SK-MEL-5 (cell line): ENCODE data around the gene SCLY. TPM values are rescaled to one million over a fixed set of nuclear protein-coding genes. Genes with fewer than 3 reads are reported as not detected.

ENCODE experiments used
- DNase-seq: peaks from one replicate; pipeline ENCODE4 v3.0.0-alpha.2; 2016; ENCODE audit warnings: low read depth, low spot score
- in situ Hi-C: cut with HindIII; loops from 2 replicates; pipeline ENCODE4 v1.10.0; 2016; ENCODE audit warnings: low sequenced_read_pairs, high pct_unique_total_duplicates, low pct_unique_long_range_greater_than_20kb
- total RNA-seq: library from RNA; depleted of rRNA; stranded (reverse); fragments of >200 nt; shearing (Covaris generic); gene quantifications from 2 replicates; pipeline ENCODE4 v1.2.3, GENCODE V29; 2014

SCLY gene
- total RNA-seq, 1 experiment from 2014 or later = 64.8 TPM

DNA sequence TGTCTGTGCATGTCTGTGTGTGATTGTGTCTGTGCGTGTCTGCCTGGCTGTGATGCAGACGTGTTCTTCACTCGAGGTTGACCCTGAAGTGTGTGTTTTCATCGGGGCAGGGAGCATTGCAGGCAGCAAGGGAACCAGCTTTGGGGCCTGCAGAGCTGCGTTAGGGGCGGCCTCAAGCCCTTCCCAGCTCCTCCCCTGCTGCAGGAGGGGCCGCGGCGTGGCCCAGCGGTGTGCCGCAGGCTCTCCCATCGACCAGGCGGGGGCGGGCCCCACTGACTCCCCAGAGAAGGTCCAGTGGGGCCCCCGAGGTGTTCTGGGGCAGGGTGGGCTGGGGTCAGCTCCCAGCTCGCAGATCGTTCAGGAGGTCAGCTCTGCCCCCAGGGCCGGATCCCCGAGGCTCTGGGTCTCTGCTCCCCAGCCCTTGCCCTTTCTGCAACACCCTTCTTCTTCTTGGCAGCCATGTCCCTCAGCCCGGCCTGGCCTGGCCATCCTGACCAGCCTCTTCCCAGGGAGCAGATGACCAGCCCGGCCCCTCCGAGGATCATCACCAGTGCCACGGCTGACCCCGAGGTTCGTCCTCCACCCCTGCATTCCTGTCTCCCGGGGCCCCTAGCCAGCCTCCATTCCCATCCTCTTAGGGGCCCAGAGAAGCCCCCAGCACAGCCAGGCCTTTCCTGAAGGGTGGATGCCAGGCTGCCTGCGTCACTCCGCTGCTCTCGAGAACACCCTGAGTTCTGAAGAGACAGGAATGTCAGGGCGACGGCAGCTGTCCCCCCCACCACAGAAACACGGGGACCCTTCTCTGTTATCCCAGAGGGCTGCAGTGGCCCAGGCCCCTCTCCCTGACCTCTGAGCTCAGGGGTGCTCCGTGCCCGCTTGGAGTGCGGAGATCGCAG lies 66.6 kb downstream of the SCLY start:
- DNase-seq = peak; percentile 15
- in situ Hi-C loops = no loop called here

DNA sequence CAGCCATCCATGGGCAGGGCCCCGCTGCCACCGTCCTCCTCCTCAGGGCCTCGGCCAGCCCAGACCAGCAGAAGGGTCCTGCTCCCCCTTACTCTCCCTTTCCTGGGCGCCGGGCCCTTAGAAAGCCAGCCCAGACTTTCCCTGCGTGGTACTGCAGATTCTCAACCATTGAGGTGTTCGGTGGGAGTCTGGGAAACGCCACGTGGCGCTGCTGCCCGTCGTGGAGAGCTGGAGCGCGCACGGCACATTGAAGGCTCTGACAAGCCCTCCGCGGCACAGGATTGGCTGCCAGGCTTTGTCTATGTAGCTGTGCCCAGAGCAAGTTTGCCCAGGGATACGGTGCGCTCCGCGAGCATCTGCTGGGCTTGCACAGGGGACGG lies 67.2 kb downstream of the SCLY start:
- no peak for DNase-seq
- in situ Hi-C loops = no loop called here

DNA sequence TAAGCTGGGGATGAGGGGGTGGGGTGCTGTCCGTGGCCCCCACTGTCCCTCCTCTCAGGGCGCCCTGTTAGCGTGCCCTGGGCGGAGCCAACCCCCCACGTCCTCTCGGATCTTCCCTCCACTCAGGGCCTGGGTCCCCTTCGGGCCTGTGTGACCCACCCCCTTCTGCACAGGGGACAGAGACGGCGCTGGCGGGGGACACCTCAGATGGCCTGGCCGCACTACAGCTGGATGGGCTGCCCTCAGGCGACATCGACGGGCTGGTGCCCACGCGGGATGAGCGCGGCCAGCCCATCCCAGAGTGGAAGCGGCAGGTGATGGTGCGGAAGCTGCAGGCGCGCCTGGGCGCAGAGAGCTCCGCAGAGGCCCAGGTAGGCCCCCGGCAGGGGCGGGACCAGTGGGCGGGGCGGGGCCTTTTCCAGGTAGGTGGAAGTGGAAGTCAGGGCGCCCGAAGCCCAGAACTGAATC lies 67.8 kb downstream of the SCLY start:
- no peak for DNase-seq
- in situ Hi-C loops = no loop called here

DNA sequence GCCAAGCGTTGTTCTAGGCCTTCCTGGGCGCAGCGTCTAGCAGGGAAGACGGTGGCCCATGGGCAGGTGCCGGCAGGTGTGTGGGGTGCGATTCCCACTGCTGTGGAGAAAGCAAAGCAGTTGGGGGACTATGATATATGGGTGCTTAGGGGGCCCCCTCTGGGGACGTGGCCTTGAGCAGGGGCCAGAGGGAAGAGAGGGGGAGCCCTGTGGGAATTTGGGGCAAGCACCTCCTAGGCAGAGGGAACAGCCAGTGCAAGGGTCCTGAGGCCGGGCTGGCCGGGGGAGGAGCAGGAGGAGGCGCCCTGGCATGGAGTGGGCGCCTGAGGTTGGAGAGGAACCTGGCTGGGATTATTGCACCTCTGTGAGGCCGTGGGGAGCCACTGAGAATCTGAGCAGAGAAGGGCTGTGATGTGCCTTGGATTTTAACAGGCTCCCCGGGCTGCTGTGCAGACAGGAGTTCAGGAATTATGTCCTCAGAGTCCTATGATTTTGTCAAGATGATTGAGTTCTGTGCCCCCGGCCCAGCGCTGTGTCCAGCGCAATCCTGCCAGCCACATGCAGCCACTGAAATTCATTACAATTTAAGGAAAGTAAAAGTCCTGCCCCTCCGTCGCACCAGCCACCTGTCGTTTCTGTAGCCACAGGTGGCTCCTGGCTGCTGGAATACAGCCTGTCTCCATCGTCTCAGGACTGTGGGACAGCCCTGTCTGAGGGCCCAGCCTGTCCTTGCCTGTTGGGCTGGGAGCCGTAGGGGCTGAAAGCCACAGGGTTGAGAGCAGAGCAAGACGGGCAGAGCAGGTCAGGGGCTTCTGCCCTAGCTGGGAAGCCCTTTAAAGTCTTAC lies 68.6 kb downstream of the SCLY start:
- in situ Hi-C loops = no loop called here
- no peak for DNase-seq

DNA sequence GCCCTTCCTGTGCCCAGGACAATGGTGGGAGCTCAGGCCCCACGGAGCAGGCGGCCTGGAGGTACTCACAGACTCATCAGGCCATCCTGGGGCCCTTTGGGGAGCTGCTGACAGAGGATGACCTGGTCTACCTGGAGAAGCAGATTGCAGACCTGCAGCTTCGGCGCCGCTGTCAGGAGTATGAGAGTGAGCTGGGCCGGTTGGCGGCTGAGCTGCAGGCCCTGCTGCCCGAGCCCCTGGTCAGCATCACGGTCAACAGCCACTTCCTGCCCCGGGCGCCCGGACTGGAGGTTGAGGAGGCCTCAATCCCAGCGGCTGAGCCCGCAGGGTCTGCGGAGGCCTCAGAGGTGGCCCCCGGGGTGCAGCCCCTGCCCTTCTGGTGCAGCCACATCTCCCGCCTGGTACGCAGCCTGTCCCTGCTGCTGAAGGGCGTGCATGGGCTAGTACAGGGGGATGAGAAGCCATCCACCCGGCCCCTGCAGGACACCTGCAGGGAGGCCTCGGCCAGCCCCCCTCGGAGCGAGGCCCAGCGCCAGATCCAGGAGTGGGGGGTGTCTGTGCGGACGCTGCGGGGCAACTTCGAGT lies 69.4 kb downstream of the SCLY start:
- no peak for DNase-seq
- in situ Hi-C loops = no loop called here

DNA sequence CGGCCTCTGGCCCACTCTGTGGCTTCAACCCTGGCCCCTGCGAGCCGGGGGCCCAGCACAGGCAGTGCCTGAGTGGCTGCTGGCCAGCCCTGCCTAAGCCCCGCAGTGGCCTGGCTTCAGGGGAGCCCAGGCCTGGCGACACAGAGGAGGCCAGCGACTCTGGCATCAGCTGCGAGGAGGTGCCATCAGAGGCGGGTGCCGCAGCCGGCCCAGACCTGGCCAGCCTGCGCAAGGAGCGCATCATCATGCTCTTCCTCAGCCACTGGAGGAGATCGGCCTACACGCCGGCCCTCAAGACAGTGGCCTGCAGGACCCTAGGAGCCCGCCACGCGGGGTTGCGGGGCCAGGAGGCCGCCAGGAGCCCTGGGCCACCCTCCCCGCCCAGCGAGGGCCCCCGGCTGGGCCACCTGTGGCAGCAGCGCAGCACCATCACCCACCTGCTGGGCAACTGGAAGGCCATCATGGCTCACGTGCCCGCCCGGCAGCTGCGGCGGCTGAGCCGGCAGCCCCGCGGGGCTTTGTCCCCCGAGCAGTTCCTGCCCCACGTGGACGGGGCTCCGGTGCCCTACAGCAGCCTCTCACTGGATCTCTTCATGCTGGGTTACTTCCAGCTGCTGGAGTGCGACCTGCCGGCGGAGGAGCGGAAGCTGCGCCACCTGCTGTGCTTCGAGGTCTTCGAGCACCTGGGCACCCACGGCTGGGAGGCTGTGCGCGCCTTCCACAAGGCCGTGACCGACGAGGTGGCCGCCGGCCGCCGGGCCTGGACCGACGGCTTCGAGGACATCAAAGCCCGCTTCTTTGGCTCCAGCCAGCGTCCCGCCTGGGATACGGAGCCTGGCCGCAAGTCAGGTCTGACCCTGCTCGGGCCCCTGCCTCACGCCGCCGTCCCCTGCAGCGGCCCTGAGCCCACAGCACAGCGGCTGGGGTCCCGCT lies 70.2 kb downstream of the SCLY start:
- in situ Hi-C loops = no loop called here
- DNase-seq = no peak

DNA sequence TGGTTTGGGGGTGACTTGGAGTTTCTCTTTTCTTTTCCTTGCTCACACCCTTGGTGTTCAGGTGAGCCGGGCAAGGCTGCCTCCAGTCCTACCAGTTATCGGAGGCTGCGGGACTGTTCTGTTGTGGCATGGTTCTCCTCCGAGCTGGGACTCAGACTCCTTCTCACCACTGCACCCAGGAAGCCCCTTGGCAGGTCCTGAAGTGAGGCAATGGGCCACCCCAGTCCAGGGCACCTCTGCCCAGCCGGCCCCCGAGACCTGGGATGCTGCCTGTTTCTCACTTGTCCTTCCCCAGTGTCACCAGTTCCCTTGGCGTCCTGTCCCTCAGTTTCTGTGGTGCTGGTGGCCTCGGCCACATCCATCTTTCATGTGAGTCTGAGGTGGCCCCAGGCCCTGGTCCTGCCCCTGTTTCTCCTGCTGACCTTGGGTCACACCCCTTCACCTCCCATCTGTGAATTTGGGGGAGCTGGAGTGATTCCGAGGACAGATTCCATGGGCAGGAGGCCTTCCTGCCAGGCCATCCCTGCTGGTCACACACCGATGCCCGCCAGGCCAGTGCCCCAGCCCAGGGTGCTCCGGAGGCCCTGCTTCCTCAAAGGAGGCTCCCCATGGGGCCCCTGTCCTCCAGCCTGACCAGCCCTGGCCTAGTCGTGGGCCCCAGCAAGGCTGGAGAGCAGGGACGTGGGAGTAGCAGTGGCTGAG lies 71.1 kb downstream of the SCLY start:
- in situ Hi-C loops = no loop called here
- DNase-seq = no peak

DNA sequence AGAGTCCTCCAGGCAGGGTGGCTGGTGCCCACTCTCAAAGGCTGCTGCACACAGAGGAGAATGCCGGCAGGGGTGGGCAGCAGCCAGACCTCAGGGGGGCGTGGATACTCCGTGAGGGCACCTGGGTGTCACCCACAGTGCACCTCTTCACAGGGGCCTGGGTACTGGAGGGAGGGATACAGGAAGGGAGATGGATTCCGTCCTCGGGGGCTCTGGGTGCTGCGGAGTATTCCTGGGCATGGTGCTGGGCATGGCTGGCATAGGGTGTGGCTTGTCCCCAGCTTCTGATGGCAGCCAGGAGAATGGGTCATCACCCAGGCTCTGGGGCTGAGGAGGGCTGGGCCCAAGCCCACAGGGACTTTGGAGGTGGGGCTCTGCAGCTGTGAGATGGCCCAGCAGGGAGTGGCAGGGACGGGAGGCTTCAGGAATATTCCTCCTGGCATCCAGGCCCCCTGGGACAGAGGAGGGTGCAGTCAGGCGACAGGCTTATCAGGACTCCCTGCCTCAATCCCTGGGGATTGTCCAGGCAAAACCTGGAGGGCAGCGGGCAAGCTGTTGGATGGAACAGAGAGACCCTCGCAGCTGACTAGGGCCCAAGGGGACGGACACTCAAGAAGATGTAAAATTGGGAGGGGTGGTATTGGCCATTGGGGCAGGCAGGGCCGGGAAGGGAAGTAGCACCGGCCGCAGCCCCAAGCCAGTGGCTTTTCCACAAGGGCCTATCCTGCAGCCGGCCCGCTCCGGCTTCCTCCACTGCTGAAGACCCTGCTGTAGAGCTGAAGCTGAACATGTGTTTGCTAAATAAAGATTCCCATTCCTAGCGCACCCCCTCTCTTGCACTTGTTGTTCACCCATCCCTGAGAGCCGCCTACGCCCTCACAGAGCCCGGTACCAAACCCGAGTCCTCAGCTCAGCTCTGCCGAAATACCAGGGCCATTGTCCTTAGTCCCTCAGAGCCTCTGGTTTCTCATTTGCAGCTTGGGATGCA lies 72.0 kb downstream of the SCLY start:
- no peak for DNase-seq
- in situ Hi-C loops = no loop called here

DNA sequence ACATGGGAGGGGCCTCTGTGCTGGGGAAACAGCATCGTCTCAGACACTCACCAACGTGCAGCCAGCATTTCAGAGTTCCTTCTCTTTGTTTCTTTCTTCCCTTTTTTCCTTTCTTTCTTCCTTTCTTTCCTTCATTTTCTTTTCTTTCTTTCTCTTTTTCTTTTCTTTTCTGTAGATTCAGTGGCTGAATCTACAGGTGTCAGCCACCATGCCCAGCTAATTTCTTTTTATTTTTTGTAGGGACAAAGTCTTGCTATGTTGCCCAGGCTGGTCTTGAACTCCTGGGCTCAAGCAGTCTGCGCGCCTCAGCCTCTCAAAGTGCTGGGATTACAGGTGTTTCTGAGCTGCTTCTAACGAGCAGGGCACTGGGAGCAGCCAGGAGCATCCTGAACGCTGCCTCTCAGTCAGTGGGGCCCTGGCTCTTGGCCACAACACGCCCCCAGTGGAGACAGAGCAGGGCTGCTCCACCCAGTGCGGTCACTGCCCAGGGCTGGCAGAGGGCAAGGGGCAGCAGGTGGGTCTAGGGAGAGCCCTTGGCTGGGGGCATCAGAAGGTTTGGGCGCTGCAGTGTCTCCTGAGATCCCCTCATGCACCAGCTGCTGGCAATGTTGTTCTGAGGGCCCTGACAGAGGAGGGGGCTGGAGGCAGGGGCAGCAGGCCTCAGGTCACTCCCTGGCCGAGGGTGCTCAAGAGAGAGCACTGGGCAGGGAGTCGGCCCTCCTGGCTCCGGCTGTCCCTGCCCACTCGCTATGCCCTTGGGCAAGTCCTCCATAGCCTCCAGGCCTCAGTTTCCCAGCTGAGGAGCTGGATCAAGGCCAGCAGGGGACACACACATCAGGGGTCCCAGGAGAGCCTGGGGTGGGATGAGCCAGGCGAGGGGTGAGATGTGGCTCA lies 72.9 kb downstream of the SCLY start:
- no peak for DNase-seq
- in situ Hi-C loops = no loop called here

DNA sequence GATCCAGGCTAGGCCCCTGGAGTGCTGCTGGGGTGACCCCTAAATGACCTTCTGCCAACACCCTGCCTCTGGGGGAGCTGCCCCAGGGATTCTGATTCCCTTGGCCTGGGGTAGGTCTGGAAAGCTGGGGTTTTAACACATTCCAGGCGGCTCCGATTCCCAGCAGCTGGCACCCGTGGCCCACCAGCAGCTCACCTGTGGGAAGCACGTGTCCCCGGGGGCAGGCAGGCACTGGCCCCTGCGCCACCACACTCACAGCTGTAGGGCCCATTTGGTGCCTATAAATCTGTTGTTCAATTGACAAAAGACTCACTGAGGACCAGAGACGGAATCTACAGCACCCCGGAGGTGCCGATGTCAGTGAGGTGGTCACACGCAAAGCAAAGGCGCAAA lies 73.6 kb downstream of the SCLY start:
- no peak for DNase-seq
- in situ Hi-C loops = no loop called here

DNA sequence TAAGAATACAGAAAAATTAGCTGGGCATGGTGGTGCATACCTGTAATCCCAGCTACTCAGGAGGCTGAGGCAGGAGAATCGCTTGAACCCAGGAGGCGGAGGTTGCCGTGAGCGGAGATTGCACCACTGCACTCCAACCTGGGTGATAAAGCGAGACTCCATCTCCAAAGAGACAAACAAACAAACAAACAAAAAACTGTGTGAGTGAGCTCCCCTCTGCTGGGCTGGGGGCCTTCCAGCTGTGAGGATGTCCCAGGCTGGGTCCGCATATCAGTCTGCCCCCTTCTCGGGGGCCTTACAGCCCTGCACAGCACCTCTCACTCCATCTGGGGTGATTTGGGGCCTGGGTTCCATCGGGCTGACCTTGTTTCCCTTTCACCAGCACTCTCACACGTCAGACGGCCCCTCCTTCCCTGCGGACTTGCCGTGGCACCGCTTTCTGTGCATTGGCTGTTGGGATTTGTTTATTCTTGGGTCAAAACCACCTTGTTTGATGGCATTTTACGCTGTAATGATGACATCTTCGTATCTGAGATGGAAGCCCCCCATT lies 74.9 kb downstream of the SCLY start:
- in situ Hi-C loops = no loop called here
- no peak for DNase-seq

DNA sequence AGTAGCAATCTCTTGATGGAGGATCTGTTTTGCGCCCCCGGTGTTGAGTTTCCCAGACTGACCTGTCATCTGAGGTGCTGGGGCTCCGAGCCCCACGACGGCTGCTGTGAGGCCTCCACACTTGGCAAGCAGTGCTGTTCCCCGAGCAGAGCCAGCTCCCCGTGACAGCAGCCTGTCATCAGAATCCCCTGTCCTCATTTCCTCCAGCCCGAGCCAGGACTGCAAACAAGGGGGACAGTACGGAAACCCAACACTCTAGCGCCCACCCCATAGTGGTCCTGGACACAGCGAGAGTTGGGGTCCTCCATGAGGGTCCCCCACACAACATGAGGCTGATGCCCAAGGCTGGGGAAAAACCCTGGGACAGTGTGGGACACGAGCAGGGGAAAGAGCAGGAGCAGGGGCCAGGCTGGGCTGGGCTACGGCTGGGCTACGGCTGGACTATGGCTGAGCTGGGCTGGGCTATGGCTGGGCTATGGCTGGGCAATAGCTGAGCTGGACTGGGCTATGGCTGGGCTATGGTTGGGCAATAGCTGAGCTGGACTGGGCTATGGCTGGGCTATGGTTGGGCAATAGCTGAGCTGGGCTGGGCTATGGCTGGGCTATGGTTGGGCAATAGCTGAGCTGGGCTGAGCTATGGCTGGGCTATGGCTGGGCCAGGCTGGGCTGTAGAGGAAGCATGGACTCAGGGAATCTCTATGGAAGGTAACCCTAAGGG lies 76.2 kb downstream of the SCLY start:
- no peak for DNase-seq
- in situ Hi-C loops = no loop called here

DNA sequence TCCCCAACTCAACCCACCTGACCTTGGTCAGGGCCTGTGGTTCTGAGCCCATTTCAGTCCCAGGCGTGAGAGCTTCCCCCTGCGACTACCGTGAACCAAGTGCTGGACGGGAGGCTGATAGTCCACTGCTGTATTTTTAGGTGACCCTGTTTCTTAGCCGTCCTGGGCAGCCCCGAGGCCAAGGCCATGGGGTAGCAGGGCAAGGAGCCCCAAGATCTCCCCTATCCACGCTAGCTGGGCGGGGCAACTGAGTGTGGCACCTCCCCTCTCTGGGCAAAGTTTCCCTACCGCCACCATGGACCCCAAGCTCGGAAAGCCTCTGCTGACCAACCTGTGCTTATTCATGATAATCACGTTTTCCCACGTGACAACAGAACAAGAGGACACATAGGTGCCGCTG lies 77.1 kb downstream of the SCLY start:
- in situ Hi-C loops = no loop called here
- no peak for DNase-seq
